ENCODE data around the gene PXDC1. TPM values are rescaled to one million over a fixed set of nuclear protein-coding genes. Genes with fewer than 3 reads are reported as not detected.

The PXDC1 gene
- total RNA-seq, 1 donor from 2014 or later, result 7.5 TPM

DNA sequence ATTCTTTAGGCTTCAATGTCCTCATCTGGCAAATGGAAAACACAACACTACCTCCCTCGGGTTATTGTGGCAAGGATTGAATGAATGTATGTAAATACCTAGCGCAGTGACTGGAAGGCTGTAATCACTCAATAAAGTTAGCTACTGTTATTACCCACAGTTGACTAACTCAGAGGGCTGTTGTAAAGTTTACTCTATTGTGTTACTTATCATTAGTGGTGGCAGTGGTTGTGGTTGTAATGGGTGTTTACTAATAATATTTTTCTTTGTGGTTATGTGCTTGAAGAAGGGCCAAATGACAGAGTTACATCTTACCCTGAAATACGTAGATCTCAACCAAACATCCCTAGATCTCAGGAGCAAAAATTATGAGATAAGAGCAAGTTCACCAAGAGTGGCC, 42.0 kb upstream of the PXDC1 start:
- Mint-ChIP-seq H3K4me3 (ENCODE audit: unreplicated experiment) (no peak overlapping the region), H3K9me3 (ENCODE audit: unreplicated experiment) (no peaks in the 10 kb centered on the region), H3K4me1 (ENCODE audit: low read depth, unreplicated experiment) (no peaks in the 10 kb centered on the region), H3K27ac (ENCODE audit: unreplicated experiment) (no peak overlapping the region), H3K36me3 (ENCODE audit: unreplicated experiment) (no peaks in the 10 kb centered on the region), H3K27me3 (ENCODE audit: unreplicated experiment) (no peaks in the 10 kb centered on the region)
- TF ChIP-seq, protein P1, sequence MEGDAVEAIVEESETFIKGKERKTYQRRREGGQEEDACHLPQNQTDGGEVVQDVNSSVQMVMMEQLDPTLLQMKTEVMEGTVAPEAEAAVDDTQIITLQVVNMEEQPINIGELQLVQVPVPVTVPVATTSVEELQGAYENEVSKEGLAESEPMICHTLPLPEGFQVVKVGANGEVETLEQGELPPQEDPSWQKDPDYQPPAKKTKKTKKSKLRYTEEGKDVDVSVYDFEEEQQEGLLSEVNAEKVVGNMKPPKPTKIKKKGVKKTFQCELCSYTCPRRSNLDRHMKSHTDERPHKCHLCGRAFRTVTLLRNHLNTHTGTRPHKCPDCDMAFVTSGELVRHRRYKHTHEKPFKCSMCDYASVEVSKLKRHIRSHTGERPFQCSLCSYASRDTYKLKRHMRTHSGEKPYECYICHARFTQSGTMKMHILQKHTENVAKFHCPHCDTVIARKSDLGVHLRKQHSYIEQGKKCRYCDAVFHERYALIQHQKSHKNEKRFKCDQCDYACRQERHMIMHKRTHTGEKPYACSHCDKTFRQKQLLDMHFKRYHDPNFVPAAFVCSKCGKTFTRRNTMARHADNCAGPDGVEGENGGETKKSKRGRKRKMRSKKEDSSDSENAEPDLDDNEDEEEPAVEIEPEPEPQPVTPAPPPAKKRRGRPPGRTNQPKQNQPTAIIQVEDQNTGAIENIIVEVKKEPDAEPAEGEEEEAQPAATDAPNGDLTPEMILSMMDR (IDR thresholded peaks at IDR 0.05; ENCODE audit: partially characterized antibody, unreplicated experiment), result no peak
- DNase-seq, result no peak

DNA sequence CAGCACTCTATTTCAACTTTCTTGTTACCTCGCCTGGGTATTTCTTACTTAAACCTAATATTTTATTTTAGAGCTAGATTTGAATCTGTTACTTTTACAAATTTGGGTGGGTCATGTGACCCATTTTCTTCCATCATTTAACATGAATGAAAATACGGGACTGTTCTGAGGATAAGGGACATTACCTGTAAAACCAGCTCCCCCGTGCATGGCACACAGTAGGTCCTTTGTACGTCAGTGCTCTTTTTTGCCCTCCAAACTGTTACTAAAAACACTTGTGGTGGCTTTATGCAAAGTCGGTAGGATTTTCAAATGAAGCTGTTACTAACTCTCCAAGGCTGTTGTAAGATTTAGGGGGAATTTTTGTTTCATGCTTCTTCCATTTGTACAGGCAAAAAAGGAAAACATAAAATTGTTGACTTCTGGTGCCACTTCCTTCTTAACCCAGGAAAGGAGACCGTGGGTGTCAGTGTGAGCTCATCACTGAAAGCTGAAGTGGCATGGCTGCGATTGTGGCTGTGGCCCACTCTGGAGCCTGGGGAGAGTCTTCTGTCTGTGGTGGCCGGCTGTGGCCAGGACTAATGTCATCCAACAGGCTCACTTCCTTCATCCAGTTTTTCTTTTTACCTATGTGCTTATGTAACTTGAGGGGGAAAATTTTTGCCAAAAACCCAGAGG, 40.2 kb upstream of the PXDC1 start:
- Mint-ChIP-seq H3K4me3 (ENCODE audit: unreplicated experiment) (no peak overlapping the region), H3K4me1 (ENCODE audit: low read depth, unreplicated experiment) (no peaks in the 10 kb centered on the region), H3K27ac (ENCODE audit: unreplicated experiment) (no peak overlapping the region), H3K9me3 (ENCODE audit: unreplicated experiment) (no peaks in the 10 kb centered on the region), H3K36me3 (ENCODE audit: unreplicated experiment) (no peaks in the 10 kb centered on the region), H3K27me3 (ENCODE audit: unreplicated experiment) (no peaks in the 10 kb centered on the region)
- no peak for DNase-seq
- TF ChIP-seq, protein P1 (IDR thresholded peaks at IDR 0.05; ENCODE audit: partially characterized antibody, unreplicated experiment), result no peak

DNA sequence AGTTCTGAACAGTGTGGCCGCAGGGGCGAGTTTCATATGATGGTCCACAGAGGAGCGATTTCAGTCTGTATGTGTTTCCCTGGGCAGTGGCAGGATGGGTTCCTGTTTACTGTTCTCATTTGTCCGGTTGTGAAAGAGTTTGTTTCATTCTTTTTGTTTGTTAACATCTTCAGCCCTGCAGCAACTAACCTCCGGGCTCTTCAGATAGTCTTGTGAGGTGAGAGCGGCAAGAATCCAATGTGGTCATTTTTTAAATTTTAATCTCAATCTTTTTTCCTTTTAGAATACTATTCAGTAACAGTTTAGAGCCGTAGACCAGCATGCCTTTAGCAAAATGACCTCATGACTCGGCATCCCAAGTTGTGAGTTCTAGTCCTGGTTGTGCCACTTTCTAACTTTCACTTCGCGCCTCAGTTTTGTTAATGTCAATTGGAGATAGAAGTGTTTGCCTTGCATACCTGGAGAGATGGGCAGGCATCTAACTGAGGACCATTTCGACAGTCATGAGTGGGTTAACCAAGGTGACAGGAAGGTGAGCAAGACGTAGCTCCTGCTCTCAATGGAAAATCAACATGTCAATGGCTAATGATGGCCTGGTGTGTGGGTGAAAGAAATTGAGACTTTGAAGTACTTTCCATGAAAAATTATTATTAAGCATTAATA, 38.5 kb upstream of the PXDC1 start:
- Mint-ChIP-seq H3K36me3 (ENCODE audit: unreplicated experiment) (no peaks in the 10 kb centered on the region), H3K27ac (ENCODE audit: unreplicated experiment) (no peak overlapping the region), H3K27me3 (ENCODE audit: unreplicated experiment) (no peaks in the 10 kb centered on the region), H3K9me3 (ENCODE audit: unreplicated experiment) (peaks cover 2% of the 10 kb centered on the region), H3K4me1 (ENCODE audit: low read depth, unreplicated experiment) (no peaks in the 10 kb centered on the region), H3K4me3 (ENCODE audit: unreplicated experiment) (no peak overlapping the region)
- TF ChIP-seq, protein P1 (IDR thresholded peaks at IDR 0.05; ENCODE audit: partially characterized antibody, unreplicated experiment), result no peak
- no peak for DNase-seq

DNA sequence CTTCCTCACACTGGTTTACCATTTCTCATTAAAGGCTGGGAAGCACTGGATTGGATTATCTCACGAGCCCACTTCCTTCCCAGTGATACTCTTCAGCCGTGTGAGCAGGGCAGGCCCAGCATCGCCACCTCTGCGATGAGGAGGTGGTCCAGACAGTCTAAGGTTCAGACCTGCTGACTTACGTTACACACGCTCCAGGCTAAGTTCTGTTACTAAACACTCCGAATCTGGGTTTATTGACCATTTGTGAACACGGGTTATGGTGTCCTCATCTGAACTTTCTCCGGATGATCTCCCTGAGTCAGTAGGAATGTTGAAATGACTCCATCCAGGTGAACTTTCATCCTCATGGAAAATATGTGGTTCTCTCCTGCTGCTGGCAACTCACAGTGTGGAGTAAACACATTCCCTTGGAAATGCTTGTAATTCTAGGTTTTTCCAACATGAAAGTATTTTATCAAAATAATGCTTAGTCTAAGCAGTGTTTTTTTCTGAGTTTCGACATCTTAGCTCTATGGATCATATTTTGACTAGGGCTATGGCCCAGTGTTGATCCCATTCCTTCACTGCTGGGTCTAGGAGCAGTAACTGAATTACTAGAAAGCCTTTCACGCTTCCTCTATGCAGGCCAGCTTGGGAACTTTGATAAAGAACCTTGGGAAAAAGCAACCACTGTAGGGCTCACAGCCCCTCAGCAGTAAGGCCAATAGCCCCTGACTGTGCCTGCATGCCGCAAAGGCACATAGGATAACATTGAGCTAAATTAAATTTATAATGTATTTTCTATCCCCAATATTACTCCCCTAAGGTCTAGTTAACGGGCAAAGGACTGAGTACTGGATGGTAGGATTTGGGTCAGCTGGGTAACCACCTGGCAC, 37.7 kb upstream of the PXDC1 start:
- no peaks in the 10 kb centered on the region for H3K4me1 Mint-ChIP-seq (ENCODE audit: low read depth, unreplicated experiment)
- H3K27ac Mint-ChIP-seq (ENCODE audit: unreplicated experiment), result no peak overlapping the region
- H3K9me3 Mint-ChIP-seq (ENCODE audit: unreplicated experiment), result peaks cover 2% of the 10 kb centered on the region
- no peak for DNase-seq
- no peaks in the 10 kb centered on the region for H3K36me3 Mint-ChIP-seq (ENCODE audit: unreplicated experiment)
- TF ChIP-seq, protein P1 (IDR thresholded peaks at IDR 0.05; ENCODE audit: partially characterized antibody, unreplicated experiment), result no peak
- no peak overlapping the region for H3K4me3 Mint-ChIP-seq (ENCODE audit: unreplicated experiment)
- peaks cover 1% of the 10 kb centered on the region for H3K27me3 Mint-ChIP-seq (ENCODE audit: unreplicated experiment)
